MM.1S (cell line): ENCODE results near the gene SEMA4C.

Experiments
- DNase-seq: peaks from one replicate; pipeline ENCODE4 v3.0.0-alpha.2; 2015
- H2AFZ ChIP-seq: fragments of 300-600 bp; sonication (generic); 2 replicates; pipeline ENCODE4 v1.6.0; 2016; ENCODE audit warnings: antibody characterized with exemption, low read length
- H3F3A ChIP-seq: fragments of 300-600 bp; sonication (generic); 2 replicates; pipeline ENCODE4 v1.6.1; 2016; ENCODE audit warnings: mild to moderate bottlenecking, antibody characterized with exemption, low read length, moderate library complexity, mixed read lengths; ENCODE audit not compliant: insufficient read depth
- H3K27ac ChIP-seq: fragments of 300-600 bp; sonication (generic); 2 replicates; pipeline ENCODE4 v1.5.1; 2016; ENCODE audit warnings: mild to moderate bottlenecking, low read length
- H3K27me3 ChIP-seq: fragments of 300-600 bp; sonication (generic); replicated peaks from 2 replicates; pipeline ENCODE4 v1.6.0; 2016; ENCODE audit warnings: low read length; ENCODE audit not compliant: insufficient read depth
- H3K36me3 ChIP-seq: fragments of 300-600 bp; sonication (generic); replicated peaks from 2 replicates; pipeline ENCODE4 v1.6.1; 2016; ENCODE audit warnings: mild to moderate bottlenecking, low read length, mixed read lengths; ENCODE audit not compliant: insufficient read depth
- H3K4me1 ChIP-seq: fragments of 300-600 bp; sonication (generic); 2 replicates; pipeline ENCODE4 v1.6.1; 2016; ENCODE audit warnings: low read length, mixed read lengths
- H3K4me2 ChIP-seq: fragments of 300-600 bp; sonication (generic); 2 replicates; pipeline ENCODE4 v1.6.0; 2016; ENCODE audit warnings: low read depth, low read length
- H3K4me3 ChIP-seq: fragments of 300-600 bp; sonication (generic); 2 replicates; pipeline ENCODE4 v1.5.1; 2016; ENCODE audit warnings: low read length, mixed read lengths
- H3K79me2 ChIP-seq: fragments of 300-600 bp; sonication (generic); 2 replicates; pipeline ENCODE4 v1.6.1; 2016; ENCODE audit warnings: mixed run types, low read length, mixed read lengths
- H3K9ac ChIP-seq: fragments of 300-600 bp; sonication (generic); 2 replicates; pipeline ENCODE4 v1.6.1; 2016; ENCODE audit warnings: low read length, mixed read lengths
- H3K9me2 ChIP-seq: fragments of 300-600 bp; sonication (generic); replicated peaks from 2 replicates; pipeline ENCODE4 v1.6.1; 2016; ENCODE audit warnings: mild to moderate bottlenecking, low read length, mixed read lengths; ENCODE audit not compliant: insufficient read depth
- H3K9me3 ChIP-seq: fragments of 300-600 bp; sonication (generic); replicated peaks from 2 replicates; pipeline ENCODE4 v1.6.1; 2016; ENCODE audit warnings: mild to moderate bottlenecking, low read length, mixed read lengths; ENCODE audit not compliant: insufficient read depth
- H4K20me1 ChIP-seq: fragments of 300-600 bp; sonication (generic); 2 replicates; pipeline ENCODE4 v1.6.1; 2016; ENCODE audit warnings: mild to moderate bottlenecking, low read length, moderate library complexity, mixed read lengths; ENCODE audit not compliant: insufficient read depth
- CTCF ChIP-seq: fragments of 300-600 bp; sonication (generic); IDR thresholded peaks from 2 replicates; pipeline ENCODE4 v1.5.1; 2016; ENCODE audit warnings: antibody characterized with exemption, low read length, mixed read lengths
- EZH2 ChIP-seq: fragments of 300-600 bp; sonication (generic); optimal IDR thresholded peaks from 2 replicates; pipeline ENCODE3; 2017; ENCODE audit warnings: low read depth, mild to moderate bottlenecking, antibody characterized with exemption, low read length, mixed read lengths
- EZH2phosphoT487 ChIP-seq: fragments of 300-600 bp; sonication (generic); IDR thresholded peaks from 2 replicates; pipeline ENCODE4 v1.6.1; 2018; ENCODE audit warnings: antibody characterized with exemption, low read length

The SEMA4C gene

GRCh38 chr2:96867756-96868554, 1.9 kb downstream of the SEMA4C start:
- no peak for DNase-seq
- no peak for TF ChIP-seq EZH2
- no peak for TF ChIP-seq CTCF
- no peak for TF ChIP-seq EZH2phosphoT487
- H3K27ac ChIP-seq, result no peak overlapping the region
- no peaks in the 10 kb centered on the region for H3K79me2 ChIP-seq
- no peaks in the 10 kb centered on the region for H3K36me3 ChIP-seq
- H3K4me2 ChIP-seq, result peak overlapping the region; percentile 85
- H2AFZ ChIP-seq, result peak overlapping the region; percentile 75
- peaks cover 9% of the 10 kb centered on the region for H3K27me3 ChIP-seq
- H3K4me3 ChIP-seq, result peak overlapping the region; percentile 74
- no peaks in the 10 kb centered on the region for H3K4me1 ChIP-seq
- H3F3A ChIP-seq, result no peaks in the 10 kb centered on the region; the same call in 1 of the 2 replicates
- no peaks in the 10 kb centered on the region for H4K20me1 ChIP-seq
- H3K9me3 ChIP-seq, result no peaks in the 10 kb centered on the region
- H3K9me2 ChIP-seq, result no peaks in the 10 kb centered on the region
- H3K9ac ChIP-seq, result peak overlapping the region; percentile 73; the same call in 1 of the 2 replicates

GRCh38 chr2:96866986-96867755, 2.7 kb downstream of the SEMA4C start:
- Histone ChIP-seq H3K4me2 (peak overlapping the region; percentile 85; the same call in 1 of the 2 replicates), H4K20me1 (no peaks in the 10 kb centered on the region), H3K36me3 (no peaks in the 10 kb centered on the region), H3K27me3 (peaks cover 9% of the 10 kb centered on the region), H3K4me1 (no peaks in the 10 kb centered on the region), H3K9ac (no peak overlapping the region), H3K9me3 (no peaks in the 10 kb centered on the region), H2AFZ (no peak overlapping the region), H3K9me2 (no peaks in the 10 kb centered on the region), H3K27ac (no peak overlapping the region), H3F3A (no peaks in the 10 kb centered on the region; the same call in 1 of the 2 replicates), H3K4me3 (no peak overlapping the region), H3K79me2 (no peaks in the 10 kb centered on the region)
- TF ChIP-seq EZH2 (no peak), EZH2phosphoT487 (no peak), CTCF (no peak)
- DNase-seq, result no peak

- Histone ChIP-seq H3K27me3 (peaks cover 9% of the 10 kb centered on the region), H3K9me2 (no peaks in the 10 kb centered on the region), H3K36me3 (no peaks in the 10 kb centered on the region), H3K9ac (no peak overlapping the region), H3K4me1 (no peaks in the 10 kb centered on the region), H4K20me1 (no peaks in the 10 kb centered on the region), H3K9me3 (no peaks in the 10 kb centered on the region), H3F3A (no peaks in the 10 kb centered on the region; the same call in 1 of the 2 replicates), H2AFZ (no peak overlapping the region), H3K4me3 (no peak overlapping the region), H3K27ac (no peak overlapping the region), H3K4me2 (no peak overlapping the region), H3K79me2 (no peaks in the 10 kb centered on the region)
- no peak for DNase-seq
- no peak for TF ChIP-seq EZH2phosphoT487
- no peak for TF ChIP-seq CTCF
- no peak for TF ChIP-seq EZH2
Observed at GRCh38 chr2:96866586-96866985, 3.3 kb downstream of the SEMA4C start.
